PFSK-1 (cell line): ENCODE results near the gene TCAP.

Experiments used
- FOXP2 ChIP-seq: optimal IDR thresholded peaks from 2 replicates; pipeline ENCODE3; 2011; ENCODE audit warnings: borderline replicate concordance, control low read depth, inconsistent platforms; ENCODE audit not compliant: insufficient read depth; ENCODE audit errors: extremely low read length, extremely low read depth
- POLR2AphosphoS5 ChIP-seq: IDR thresholded peaks from 2 replicates; pipeline ENCODE4 v1.6.1; 2012; ENCODE audit warnings: low read depth, mild to moderate bottlenecking, control low read depth, low read length, moderate library complexity
- SIN3A ChIP-seq: IDR thresholded peaks from 2 replicates; pipeline ENCODE4 v1.6.1; 2012; ENCODE audit warnings: mild to moderate bottlenecking, low read length, moderate library complexity, borderline replicate concordance; ENCODE audit not compliant: insufficient read depth
- TAF1 ChIP-seq: IDR thresholded peaks from 2 replicates; pipeline ENCODE4 v1.6.1; 2012; ENCODE audit warnings: low read length, control low read depth, borderline replicate concordance; ENCODE audit not compliant: insufficient read depth
- TF ChIP-seq, protein P1 (sequence below), 2 experiments: IDR thresholded peaks; 2 replicates each; pipeline versions ENCODE4 v1.6.1 to v1.8.0; 2011 to 2012; ENCODE audit warnings: low read depth in 2 of 2, low read length in 2 of 2, control low read depth in 1 of 2, inconsistent platforms in 1 of 2, mild to moderate bottlenecking in 1 of 2, moderate library complexity in 1 of 2; ENCODE audit not compliant: insufficient read depth in 1 of 2

The TCAP gene

DNA sequence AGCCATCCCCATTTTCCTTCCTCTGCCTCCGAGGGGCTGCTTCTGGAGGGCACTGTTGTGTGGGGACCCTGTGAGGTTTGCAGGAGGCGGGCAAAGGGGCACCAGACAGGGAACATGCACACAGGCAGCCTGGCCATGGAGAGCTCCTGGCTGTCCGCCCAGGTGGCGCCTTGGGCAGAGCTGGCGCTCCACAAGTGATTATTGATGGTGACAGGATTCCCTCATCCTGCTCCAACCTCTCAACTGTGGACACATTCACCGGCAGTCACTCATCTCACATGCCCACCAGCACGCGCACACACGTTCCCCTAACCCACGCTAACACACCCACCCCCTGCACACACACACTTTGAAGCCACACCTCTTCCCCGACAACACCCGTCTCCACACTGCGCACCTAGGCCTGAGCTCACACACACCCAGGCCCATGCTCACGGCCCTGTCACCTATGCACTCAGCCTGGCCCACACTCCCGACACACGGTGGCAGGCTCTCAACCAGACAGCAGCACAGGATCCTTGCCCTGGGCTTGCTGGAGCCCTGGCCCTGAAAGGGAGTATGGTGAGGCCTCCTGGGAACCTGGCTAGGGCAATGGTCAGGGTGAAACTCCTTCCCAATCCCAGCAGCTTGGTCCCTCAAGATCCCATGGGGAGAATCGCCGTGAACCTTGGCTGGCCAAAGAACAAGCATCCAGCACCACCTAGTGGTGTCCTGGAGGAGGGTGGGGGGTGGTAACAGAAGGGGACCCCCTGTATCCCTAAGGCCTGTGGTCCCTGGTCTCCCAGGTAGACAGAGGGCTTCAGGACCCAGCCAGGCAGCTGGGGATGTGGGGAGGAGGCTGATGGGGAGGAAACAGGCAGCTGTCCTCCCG is 6.7 kb downstream of the TCAP start:
- TF ChIP-seq TAF1 = no peak
- no peak for TF ChIP-seq SIN3A
- TF ChIP-seq, protein P1, sequence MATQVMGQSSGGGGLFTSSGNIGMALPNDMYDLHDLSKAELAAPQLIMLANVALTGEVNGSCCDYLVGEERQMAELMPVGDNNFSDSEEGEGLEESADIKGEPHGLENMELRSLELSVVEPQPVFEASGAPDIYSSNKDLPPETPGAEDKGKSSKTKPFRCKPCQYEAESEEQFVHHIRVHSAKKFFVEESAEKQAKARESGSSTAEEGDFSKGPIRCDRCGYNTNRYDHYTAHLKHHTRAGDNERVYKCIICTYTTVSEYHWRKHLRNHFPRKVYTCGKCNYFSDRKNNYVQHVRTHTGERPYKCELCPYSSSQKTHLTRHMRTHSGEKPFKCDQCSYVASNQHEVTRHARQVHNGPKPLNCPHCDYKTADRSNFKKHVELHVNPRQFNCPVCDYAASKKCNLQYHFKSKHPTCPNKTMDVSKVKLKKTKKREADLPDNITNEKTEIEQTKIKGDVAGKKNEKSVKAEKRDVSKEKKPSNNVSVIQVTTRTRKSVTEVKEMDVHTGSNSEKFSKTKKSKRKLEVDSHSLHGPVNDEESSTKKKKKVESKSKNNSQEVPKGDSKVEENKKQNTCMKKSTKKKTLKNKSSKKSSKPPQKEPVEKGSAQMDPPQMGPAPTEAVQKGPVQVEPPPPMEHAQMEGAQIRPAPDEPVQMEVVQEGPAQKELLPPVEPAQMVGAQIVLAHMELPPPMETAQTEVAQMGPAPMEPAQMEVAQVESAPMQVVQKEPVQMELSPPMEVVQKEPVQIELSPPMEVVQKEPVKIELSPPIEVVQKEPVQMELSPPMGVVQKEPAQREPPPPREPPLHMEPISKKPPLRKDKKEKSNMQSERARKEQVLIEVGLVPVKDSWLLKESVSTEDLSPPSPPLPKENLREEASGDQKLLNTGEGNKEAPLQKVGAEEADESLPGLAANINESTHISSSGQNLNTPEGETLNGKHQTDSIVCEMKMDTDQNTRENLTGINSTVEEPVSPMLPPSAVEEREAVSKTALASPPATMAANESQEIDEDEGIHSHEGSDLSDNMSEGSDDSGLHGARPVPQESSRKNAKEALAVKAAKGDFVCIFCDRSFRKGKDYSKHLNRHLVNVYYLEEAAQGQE (IDR thresholded peaks at IDR 0.05; ENCODE audit: insufficient read depth in 1 of 2, low read depth in 2 of 2, low read length in 2 of 2) = no peak
- no peak for TF ChIP-seq FOXP2
- no peak for TF ChIP-seq POLR2AphosphoS5

- TF ChIP-seq TAF1 (no peak), POLR2AphosphoS5 (no peak), SIN3A (no peak), FOXP2 (no peak)
- TF ChIP-seq, protein P1 (IDR thresholded peaks at IDR 0.05; ENCODE audit: insufficient read depth in 1 of 2, low read depth in 2 of 2, low read length in 2 of 2) = no peak
Observed at GRCh38 chr17:39672522-39673334, 7.6 kb downstream of the TCAP start.

GRCh38 chr17:39673335-39674081 is 8.4 kb downstream of the TCAP start:
- TF ChIP-seq SIN3A (no peak), FOXP2 (no peak), TAF1 (no peak), POLR2AphosphoS5 (no peak)
- TF ChIP-seq, protein P1 (IDR thresholded peaks at IDR 0.05; ENCODE audit: insufficient read depth in 1 of 2, low read depth in 2 of 2, low read length in 2 of 2) = no peak

DNA sequence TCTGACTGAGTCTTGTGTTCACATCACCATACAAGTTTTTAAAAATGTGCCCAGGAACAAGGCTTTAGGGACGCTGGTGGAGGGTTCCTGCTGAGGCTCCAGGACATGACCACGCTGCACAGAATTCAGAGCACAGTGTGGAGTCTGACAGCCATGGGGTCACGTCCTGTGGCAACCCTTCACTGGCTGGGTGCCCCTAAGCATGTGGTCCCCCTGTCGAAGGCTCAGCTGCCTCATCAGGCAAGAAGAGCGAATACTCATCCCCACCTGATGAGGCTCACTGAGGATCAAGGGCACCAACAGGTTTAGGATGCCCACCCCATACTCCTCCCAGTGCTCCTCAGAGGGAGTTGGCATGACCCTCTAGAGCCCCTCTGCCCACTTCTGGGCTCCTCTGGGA is 9.0 kb downstream of the TCAP start:
- TF ChIP-seq POLR2AphosphoS5 = no peak
- TF ChIP-seq SIN3A = no peak
- TF ChIP-seq, protein P1 (IDR thresholded peaks at IDR 0.05; ENCODE audit: insufficient read depth in 1 of 2, low read depth in 2 of 2, low read length in 2 of 2) = no peak
- no peak for TF ChIP-seq TAF1
- no peak for TF ChIP-seq FOXP2
